GM19351 (cell line): ENCODE measurements around the gene ADAM20.
"Not testable (repeated sequence)": the region's sequence is repeated elsewhere in the genome, so short reads cannot be mapped to it uniquely, and the experiment has no call there.

Experiments
- ATAC-seq: cut with Tn5 transposase; IDR thresholded peaks from one replicate; pipeline ENCODE4 v1.9.1; 2021; ENCODE audit warnings: mild to moderate bottlenecking, moderate library complexity; ENCODE audit not compliant: unreplicated experiment

The ADAM20 gene

GRCh38 chr14:70534904-70535303, at the start of gene ADAM20:
Gene ADAM20, minus strand, starts transcription at chr14:70535004. Its CDS starts 10,247 bp downstream, at chr14:70524757.
- no peak for ATAC-seq

- ATAC-seq, result no peak
Observed at GRCh38 chr14:70576891-70577290, 42.1 kb upstream of the ADAM20 start.

GRCh38 chr14:70573050-70573449, 38.2 kb upstream of the ADAM20 start:
- no peak for ATAC-seq

- no peak for ATAC-seq
Observed at GRCh38 chr14:70571139-70571538, 36.3 kb upstream of the ADAM20 start.

GRCh38 chr14:70567791-70568190, 33.0 kb upstream of the ADAM20 start:
- no peak for ATAC-seq

- no peak for ATAC-seq
Observed at GRCh38 chr14:70563869-70564268, 29.1 kb upstream of the ADAM20 start.

- no peak for ATAC-seq
Observed at GRCh38 chr14:70563417-70563816, 28.6 kb upstream of the ADAM20 start.

GRCh38 chr14:70558356-70558755, 23.6 kb upstream of the ADAM20 start:
- ATAC-seq, result no peak

GRCh38 chr14:70555890-70556289, 21.1 kb upstream of the ADAM20 start:
- ATAC-seq, result no peak

- no peak for ATAC-seq
Observed at GRCh38 chr14:70538087-70538486, 3.3 kb upstream of the ADAM20 start.

GRCh38 chr14:70536830-70537229, 2.0 kb upstream of the ADAM20 start:
- no peak for ATAC-seq

GRCh38 chr14:70530417-70530816, 4.4 kb downstream of the ADAM20 start:
- no peak for ATAC-seq

- no peak for ATAC-seq
Observed at GRCh38 chr14:70527501-70528105, 7.2 kb downstream of the ADAM20 start.

- no peak for ATAC-seq
Observed at GRCh38 chr14:70525691-70526090, 9.1 kb downstream of the ADAM20 start.

- ATAC-seq, result no peak
Observed at GRCh38 chr14:70515811-70516210, 19.0 kb downstream of the ADAM20 start.

- ATAC-seq, result no peak
Observed at GRCh38 chr14:70514168-70515069, 20.4 kb downstream of the ADAM20 start.

GRCh38 chr14:70498191-70498590, 36.6 kb downstream of the ADAM20 start:
- no peak for ATAC-seq

- ATAC-seq, result no peak
Observed at GRCh38 chr14:70489579-70490200, 45.1 kb downstream of the ADAM20 start.

- ATAC-seq, result not testable (repeated sequence)
Observed at GRCh38 chr14:70477356-70478105, 57.3 kb downstream of the ADAM20 start.

- not testable (repeated sequence) for ATAC-seq
Observed at GRCh38 chr14:70475459-70475858, 59.3 kb downstream of the ADAM20 start.

GRCh38 chr14:70473825-70474224, 61.0 kb downstream of the ADAM20 start:
- no peak for ATAC-seq
